Suprapubic skin (tissue), 4 donors: ENCODE measurements around the gene IFNL1. TPM values are rescaled to one million over a fixed set of nuclear protein-coding genes. Genes with fewer than 3 reads are reported as not detected.

Experiments
- DNase-seq, 2 donors: peaks; one replicate each; pipeline ENCODE4 v3.0.0-alpha.2; 2019; ENCODE audit warnings: low spot score in 2 of 2
- H3K27ac ChIP-seq: fragments of 200-600 bp; sonication (generic); one replicate; pipeline ENCODE4 v1.5.1; 2019
- H3K27me3 ChIP-seq: fragments of 200-600 bp; sonication (generic); one replicate; pipeline ENCODE4 v1.5.1; 2019
- H3K36me3 ChIP-seq: fragments of 200-600 bp; sonication (generic); one replicate; pipeline ENCODE4 v1.5.1; 2019
- H3K4me1 ChIP-seq: fragments of 200-600 bp; sonication (generic); one replicate; pipeline ENCODE4 v1.5.1; 2019
- H3K4me3 ChIP-seq: fragments of 200-600 bp; sonication (generic); one replicate; pipeline ENCODE4 v1.5.1; 2019; ENCODE audit warnings: mild to moderate bottlenecking
- H3K9me3 ChIP-seq: fragments of 200-600 bp; sonication (generic); one replicate; pipeline ENCODE4 v1.5.1; 2019
- CTCF ChIP-seq, 2 donors: fragments of 200-600 bp in 1 of 2; fragments of 450-650 bp in 1 of 2; sonication (generic) in 1 of 2; IDR thresholded peaks; one replicate each; pipeline ENCODE4 v1.5.1; 2016 to 2019; ENCODE audit warnings: antibody characterized with exemption in 2 of 2, mild to moderate bottlenecking in 1 of 2, moderate library complexity in 1 of 2
- EP300 ChIP-seq: sonication (generic); formaldehyde crosslinking; IDR thresholded peaks from one replicate; pipeline ENCODE4 v1.6.1; 2017; ENCODE audit warnings: antibody characterized with exemption
- POLR2A ChIP-seq, 2 donors: fragments of 450-650 bp; IDR thresholded peaks; one replicate each; pipeline ENCODE4 v1.6.1; 2017; ENCODE audit warnings: antibody characterized with exemption in 2 of 2, mild to moderate bottlenecking in 2 of 2, moderate library complexity in 2 of 2
- POLR2AphosphoS5 ChIP-seq, 3 donors: sonication (generic); formaldehyde crosslinking; IDR thresholded peaks; one replicate each; pipeline ENCODE4 v1.6.1; 2017; ENCODE audit warnings: antibody characterized with exemption in 3 of 3
- WGBS: methylation state at CpG from one replicate; pipeline ENCODE4 v1.1.5; 2018; 5-methylcytosine and 5-hydroxymethylcytosine counted together
- total RNA-seq, 4 donors: library from RNA; depleted of rRNA; stranded (reverse); fragments of >200 nt; gene quantifications; one replicate each; pipeline ENCODE4 v1.1.0, GENCODE V29; 2016

Gene IFNL1
- not detected for total RNA-seq

GRCh38 chr19:39296055-39296645, at the start of gene IFNL1:
Gene IFNL1, plus strand, starts transcription at chr19:39296407. Its CDS starts 15 bp downstream, at chr19:39296422.
- Histone ChIP-seq H3K27ac (no peak within 1 kb of the TSS), H3K4me3 (no peak within 1 kb of the TSS), H3K9me3 (no peaks in the 10 kb centered on the region), H3K4me1 (no peaks in the 10 kb centered on the region), H3K27me3 (peaks cover 18% of the 10 kb centered on the region), H3K36me3 (no peaks in the 10 kb centered on the region)
- peak; percentile 40 to 56 for DNase-seq
- TF ChIP-seq EP300 (no peak), POLR2A (IDR thresholded peaks at IDR 0.05) (no peak), CTCF (IDR thresholded peaks at IDR 0.05) (no peak), POLR2AphosphoS5 (IDR thresholded peaks at IDR 0.05) (no peak)
- WGBS = 79% methylated on average over 10 of the region's 11 CpGs

- no peak for TF ChIP-seq CTCF (IDR thresholded peaks at IDR 0.05)
- TF ChIP-seq POLR2AphosphoS5 (IDR thresholded peaks at IDR 0.05) = no peak
- TF ChIP-seq EP300 = no peak
- no peak for TF ChIP-seq POLR2A (IDR thresholded peaks at IDR 0.05)
- whole genome bisulfite sequencing = 12% methylated on average over 20 of the region's 42 CpGs
- H3K36me3 ChIP-seq = no peaks in the 10 kb centered on the region
- peaks cover 41% of the 10 kb centered on the region for H3K27me3 ChIP-seq
- no peak for DNase-seq
- H3K27ac ChIP-seq = no peak overlapping the region
- peak overlapping the region; percentile 15 for H3K4me3 ChIP-seq
- no peaks in the 10 kb centered on the region for H3K9me3 ChIP-seq
- peaks cover 13% of the 10 kb centered on the region for H3K4me1 ChIP-seq
These were observed 49.1 kb upstream of the IFNL1 start for GRCh38 chr19:39246951-39247669.

- Histone ChIP-seq H3K36me3 (no peaks in the 10 kb centered on the region), H3K27me3 (peaks cover 41% of the 10 kb centered on the region), H3K27ac (no peak overlapping the region), H3K9me3 (no peaks in the 10 kb centered on the region), H3K4me3 (peak overlapping the region; percentile 15), H3K4me1 (peaks cover 13% of the 10 kb centered on the region)
- no peak for DNase-seq
- TF ChIP-seq POLR2AphosphoS5 (IDR thresholded peaks at IDR 0.05) (no peak), EP300 (no peak), CTCF (IDR thresholded peaks at IDR 0.05) (no peak), POLR2A (IDR thresholded peaks at IDR 0.05) (no peak)
- WGBS = 0% methylated on average over 7 of the region's 92 CpGs
These were observed 48.2 kb upstream of the IFNL1 start for GRCh38 chr19:39247701-39248664.

GRCh38 chr19:39248806-39249205, 47.4 kb upstream of the IFNL1 start, which contains the start of gene IFNL4:
Gene IFNL4, minus strand, starts transcription at chr19:39248856.
- Histone ChIP-seq H3K9me3 (no peaks in the 10 kb centered on the region), H3K4me3 (peak within 1 kb of the TSS; percentile 15), H3K36me3 (no peaks in the 10 kb centered on the region), H3K4me1 (peaks cover 13% of the 10 kb centered on the region), H3K27me3 (peaks cover 38% of the 10 kb centered on the region), H3K27ac (no peak within 1 kb of the TSS)
- DNase-seq = no peak
- WGBS = 77% methylated on average over 13 of the region's 13 CpGs
- TF ChIP-seq EP300 (no peak), POLR2A (IDR thresholded peaks at IDR 0.05) (no peak), POLR2AphosphoS5 (IDR thresholded peaks at IDR 0.05) (no peak)

- H3K27ac ChIP-seq = no peak overlapping the region
- no peak for DNase-seq
- peaks cover 43% of the 10 kb centered on the region for H3K27me3 ChIP-seq
- TF ChIP-seq CTCF (IDR thresholded peaks at IDR 0.05) (no peak), POLR2AphosphoS5 (IDR thresholded peaks at IDR 0.05) (no peak), POLR2A (IDR thresholded peaks at IDR 0.05) (no peak), EP300 (no peak)
- no peak overlapping the region for H3K4me3 ChIP-seq
- no peaks in the 10 kb centered on the region for H3K36me3 ChIP-seq
- H3K4me1 ChIP-seq = peaks cover 13% of the 10 kb centered on the region
- WGBS = 83% methylated on average over 5 of the region's 5 CpGs
- H3K9me3 ChIP-seq = no peaks in the 10 kb centered on the region
These were observed 45.1 kb upstream of the IFNL1 start for GRCh38 chr19:39251081-39251480.
